ENCODE measurements around the gene WDR43. TPM values are rescaled to one million over a fixed set of nuclear protein-coding genes. Genes with fewer than 3 reads are reported as not detected.

The WDR43 gene
- total and polyA plus RNA-seq, 2 experiments from 2014 or later: 101 to 140 TPM

DNA sequence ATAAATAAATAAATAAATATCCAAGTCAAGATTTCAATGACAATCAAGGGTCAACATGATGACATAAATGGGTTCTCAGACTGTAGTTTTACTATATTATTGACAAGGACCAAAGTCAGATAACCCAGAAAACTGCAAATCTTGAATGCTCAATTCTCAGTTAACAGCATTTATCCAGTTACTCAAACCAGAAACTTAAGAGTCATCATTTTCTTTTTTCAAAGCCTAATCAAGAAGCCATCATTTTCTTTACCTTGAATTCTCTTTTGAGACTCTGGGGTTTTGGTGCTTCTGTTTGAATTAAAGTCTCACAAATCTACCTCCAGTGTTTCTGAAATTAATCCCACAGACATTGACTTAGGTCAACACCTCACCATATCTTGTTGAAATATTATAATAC, 38.5 kb upstream of the WDR43 start:
- Histone ChIP-seq H3F3A (replicated peaks; ENCODE audit: low read depth) (no peaks in the 10 kb centered on the region), H3K27ac (ENCODE audit: low read depth) (no peak overlapping the region), H4K20me1 (replicated peaks; ENCODE audit: insufficient read depth) (peaks cover 8% of the 10 kb centered on the region; the same call in 1 of the 2 replicates), H3K4me1 (ENCODE audit: insufficient read depth) (no peaks in the 10 kb centered on the region), H3K4me3 (no peak overlapping the region), H3K79me2 (replicated peaks; ENCODE audit: insufficient read depth) (no peaks in the 10 kb centered on the region), H3K4me2 (no peak overlapping the region), H2AFZ (no peak overlapping the region), H3K36me3 (ENCODE audit: insufficient read depth) (0 out of 2 replicates have a peak, but pooled peaks cover 12% of the 10 kb centered on the region), H3K27me3 (ENCODE audit: insufficient read depth) (no peaks in the 10 kb centered on the region), H3K9me2 (ENCODE audit: insufficient read depth) (no peaks in the 10 kb centered on the region)
- Mint-ChIP-seq H3K9me3 (no peaks in the 10 kb centered on the region), H3K27me3 (ENCODE audit: insufficient read depth, low read depth, poor library complexity) (no peaks in the 10 kb centered on the region), H3K4me3 (no peak overlapping the region), H3K4me1 (no peaks in the 10 kb centered on the region), H3K27ac (no peak overlapping the region), H3K36me3 (ENCODE audit: low read depth) (peaks cover 24% of the 10 kb centered on the region)
- TF ChIP-seq EZH2 (IDR thresholded peaks at IDR 0.05; ENCODE audit: low read depth, unreplicated experiment): no peak
- TF ChIP-seq, protein P1, sequence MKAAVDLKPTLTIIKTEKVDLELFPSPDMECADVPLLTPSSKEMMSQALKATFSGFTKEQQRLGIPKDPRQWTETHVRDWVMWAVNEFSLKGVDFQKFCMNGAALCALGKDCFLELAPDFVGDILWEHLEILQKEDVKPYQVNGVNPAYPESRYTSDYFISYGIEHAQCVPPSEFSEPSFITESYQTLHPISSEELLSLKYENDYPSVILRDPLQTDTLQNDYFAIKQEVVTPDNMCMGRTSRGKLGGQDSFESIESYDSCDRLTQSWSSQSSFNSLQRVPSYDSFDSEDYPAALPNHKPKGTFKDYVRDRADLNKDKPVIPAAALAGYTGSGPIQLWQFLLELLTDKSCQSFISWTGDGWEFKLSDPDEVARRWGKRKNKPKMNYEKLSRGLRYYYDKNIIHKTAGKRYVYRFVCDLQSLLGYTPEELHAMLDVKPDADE (IDR thresholded peaks at IDR 0.05): no peak
- no peak for TF ChIP-seq JUNB (IDR thresholded peaks at IDR 0.05; ENCODE audit: unreplicated experiment)
- TF ChIP-seq NANOG (IDR thresholded peaks at IDR 0.05; ENCODE audit: borderline replicate concordance): no peak
- TF ChIP-seq CREB1 (CRISPR knock-in tag; IDR thresholded peaks at IDR 0.05; ENCODE audit: low read depth): no peak
- no peak for TF ChIP-seq ZNF331 (CRISPR knock-in tag; IDR thresholded peaks at IDR 0.05; ENCODE audit: low read depth)
- TF ChIP-seq POLR2AphosphoS5 (IDR thresholded peaks at IDR 0.05; ENCODE audit: low read depth): no peak
- TF ChIP-seq ZNF114 (CRISPR knock-in tag; IDR thresholded peaks at IDR 0.05): no peak
- no peak for TF ChIP-seq STAT1 (IDR thresholded peaks at IDR 0.05; ENCODE audit: unreplicated experiment)
- TF ChIP-seq, protein P2, sequence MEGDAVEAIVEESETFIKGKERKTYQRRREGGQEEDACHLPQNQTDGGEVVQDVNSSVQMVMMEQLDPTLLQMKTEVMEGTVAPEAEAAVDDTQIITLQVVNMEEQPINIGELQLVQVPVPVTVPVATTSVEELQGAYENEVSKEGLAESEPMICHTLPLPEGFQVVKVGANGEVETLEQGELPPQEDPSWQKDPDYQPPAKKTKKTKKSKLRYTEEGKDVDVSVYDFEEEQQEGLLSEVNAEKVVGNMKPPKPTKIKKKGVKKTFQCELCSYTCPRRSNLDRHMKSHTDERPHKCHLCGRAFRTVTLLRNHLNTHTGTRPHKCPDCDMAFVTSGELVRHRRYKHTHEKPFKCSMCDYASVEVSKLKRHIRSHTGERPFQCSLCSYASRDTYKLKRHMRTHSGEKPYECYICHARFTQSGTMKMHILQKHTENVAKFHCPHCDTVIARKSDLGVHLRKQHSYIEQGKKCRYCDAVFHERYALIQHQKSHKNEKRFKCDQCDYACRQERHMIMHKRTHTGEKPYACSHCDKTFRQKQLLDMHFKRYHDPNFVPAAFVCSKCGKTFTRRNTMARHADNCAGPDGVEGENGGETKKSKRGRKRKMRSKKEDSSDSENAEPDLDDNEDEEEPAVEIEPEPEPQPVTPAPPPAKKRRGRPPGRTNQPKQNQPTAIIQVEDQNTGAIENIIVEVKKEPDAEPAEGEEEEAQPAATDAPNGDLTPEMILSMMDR (conservative IDR thresholded peaks at IDR 0.05; ENCODE audit: low read depth in 2 of 2): no peak
- no peak for TF ChIP-seq EZH2phosphoT487 (IDR thresholded peaks at IDR 0.05; ENCODE audit: unreplicated experiment)
- ATAC-seq (no peak), DNase-seq (ENCODE audit: low spot score) (no peak)

GRCh38 chr2:28868611-28869010, 25.9 kb upstream of the WDR43 start:
- H3K4me3 Mint-ChIP-seq: peak overlapping the region; percentile 99
- peaks cover 8% of the 10 kb centered on the region; the same call in 2 of the 3 replicates for H3K36me3 Mint-ChIP-seq (ENCODE audit: low read depth)
- Histone ChIP-seq H2AFZ (no peak overlapping the region), H3K9me2 (ENCODE audit: insufficient read depth) (no peaks in the 10 kb centered on the region), H3K4me3 (peak overlapping the region; percentile 99), H3K4me2 (peak overlapping the region; percentile 96), H3K27me3 (ENCODE audit: insufficient read depth) (no peaks in the 10 kb centered on the region), H3K36me3 (ENCODE audit: insufficient read depth) (peaks cover 3% of the 10 kb centered on the region; the same call in 1 of the 2 replicates), H3K4me1 (ENCODE audit: insufficient read depth) (peaks cover 11% of the 10 kb centered on the region), H3K27ac (ENCODE audit: low read depth) (no peak overlapping the region), H3F3A (replicated peaks; ENCODE audit: low read depth) (no peaks in the 10 kb centered on the region), H3K79me2 (replicated peaks; ENCODE audit: insufficient read depth) (peaks cover 61% of the 10 kb centered on the region), H4K20me1 (replicated peaks; ENCODE audit: insufficient read depth) (peaks cover 3% of the 10 kb centered on the region; the same call in 1 of the 2 replicates)
- H3K27me3 Mint-ChIP-seq (ENCODE audit: insufficient read depth, low read depth, poor library complexity): peaks cover 8% of the 10 kb centered on the region
- DNase-seq (ENCODE audit: low spot score) (no peak), ATAC-seq (no peak)
- peaks cover 8% of the 10 kb centered on the region for H3K4me1 Mint-ChIP-seq
- no peaks in the 10 kb centered on the region for H3K9me3 Mint-ChIP-seq
- no peak overlapping the region for H3K27ac Mint-ChIP-seq
- no peak for TF ChIP-seq EZH2phosphoT487 (IDR thresholded peaks at IDR 0.05; ENCODE audit: unreplicated experiment)
- TF ChIP-seq, protein P3, sequence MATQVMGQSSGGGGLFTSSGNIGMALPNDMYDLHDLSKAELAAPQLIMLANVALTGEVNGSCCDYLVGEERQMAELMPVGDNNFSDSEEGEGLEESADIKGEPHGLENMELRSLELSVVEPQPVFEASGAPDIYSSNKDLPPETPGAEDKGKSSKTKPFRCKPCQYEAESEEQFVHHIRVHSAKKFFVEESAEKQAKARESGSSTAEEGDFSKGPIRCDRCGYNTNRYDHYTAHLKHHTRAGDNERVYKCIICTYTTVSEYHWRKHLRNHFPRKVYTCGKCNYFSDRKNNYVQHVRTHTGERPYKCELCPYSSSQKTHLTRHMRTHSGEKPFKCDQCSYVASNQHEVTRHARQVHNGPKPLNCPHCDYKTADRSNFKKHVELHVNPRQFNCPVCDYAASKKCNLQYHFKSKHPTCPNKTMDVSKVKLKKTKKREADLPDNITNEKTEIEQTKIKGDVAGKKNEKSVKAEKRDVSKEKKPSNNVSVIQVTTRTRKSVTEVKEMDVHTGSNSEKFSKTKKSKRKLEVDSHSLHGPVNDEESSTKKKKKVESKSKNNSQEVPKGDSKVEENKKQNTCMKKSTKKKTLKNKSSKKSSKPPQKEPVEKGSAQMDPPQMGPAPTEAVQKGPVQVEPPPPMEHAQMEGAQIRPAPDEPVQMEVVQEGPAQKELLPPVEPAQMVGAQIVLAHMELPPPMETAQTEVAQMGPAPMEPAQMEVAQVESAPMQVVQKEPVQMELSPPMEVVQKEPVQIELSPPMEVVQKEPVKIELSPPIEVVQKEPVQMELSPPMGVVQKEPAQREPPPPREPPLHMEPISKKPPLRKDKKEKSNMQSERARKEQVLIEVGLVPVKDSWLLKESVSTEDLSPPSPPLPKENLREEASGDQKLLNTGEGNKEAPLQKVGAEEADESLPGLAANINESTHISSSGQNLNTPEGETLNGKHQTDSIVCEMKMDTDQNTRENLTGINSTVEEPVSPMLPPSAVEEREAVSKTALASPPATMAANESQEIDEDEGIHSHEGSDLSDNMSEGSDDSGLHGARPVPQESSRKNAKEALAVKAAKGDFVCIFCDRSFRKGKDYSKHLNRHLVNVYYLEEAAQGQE (IDR thresholded peaks at IDR 0.05; ENCODE audit: unreplicated experiment): no peak

All from GM23338 (cell line).